Heart right ventricle (tissue), 16 donors: Measurements from ENCODE around the gene ADAMTS17. TPM values are rescaled to one million over a fixed set of nuclear protein-coding genes. Genes with fewer than 3 reads are reported as not detected.

Experiments used
- ATAC-seq, 8 donors: fragments of 200-7000 bp; cut with Tn5 transposase; one replicate each; pipeline ENCODE4 v1.9.1; 2020; ENCODE audit warnings: mild to moderate bottlenecking in 8 of 8, moderate library complexity in 8 of 8, moderate number of reproducible peaks in 1 of 8
- DNase-seq, 2 donors: peaks; one replicate each; pipeline ENCODE4 v3.0.0-alpha.2; 2020
- H3K27ac ChIP-seq, 10 donors: fragments of 200-600 bp; sonication (generic) in 2 of 10; one replicate each; pipeline versions ENCODE4 v1.5.0 to v1.8.0; 2020 to 2022; ENCODE audit warnings: mild to moderate bottlenecking in 3 of 10
- H3K27me3 ChIP-seq, 7 donors: fragments of 200-600 bp; one replicate each; pipeline ENCODE4 v1.8.0; 2021 to 2022; ENCODE audit warnings: mild to moderate bottlenecking in 2 of 7
- H3K36me3 ChIP-seq, 9 donors: fragments of 200-600 bp; sonication (generic) in 1 of 9; one replicate each; pipeline versions ENCODE4 v1.5.0 to v1.8.0; 2020 to 2022; ENCODE audit warnings: mild to moderate bottlenecking in 2 of 9
- H3K4me1 ChIP-seq, 9 donors: fragments of 200-600 bp; sonication (generic) in 1 of 9; one replicate each; pipeline versions ENCODE4 v1.5.0 to v1.8.0; 2020 to 2022; ENCODE audit warnings: mild to moderate bottlenecking in 4 of 9
- H3K4me3 ChIP-seq, 10 donors: fragments of 200-600 bp; sonication (generic) in 2 of 10; one replicate each; pipeline versions ENCODE4 v1.5.0 to v1.8.0; 2020 to 2022; ENCODE audit warnings: mild to moderate bottlenecking in 7 of 10, moderate library complexity in 2 of 10
- H3K9me3 ChIP-seq, 11 donors: fragments of 200-600 bp in 10 of 11; sonication (generic) in 2 of 11; one replicate each; pipeline versions ENCODE4 v1.5.0 to v1.8.0; 2013 to 2022; ENCODE audit warnings: mild to moderate bottlenecking in 2 of 11, control low read depth in 1 of 11, moderate library complexity in 1 of 11
- CTCF ChIP-seq, 9 donors: fragments of 200-600 bp; sonication (generic) in 2 of 9; IDR thresholded peaks; one replicate each; pipeline versions ENCODE4 v1.5.0 to v1.8.0; 2021 to 2022; ENCODE audit warnings: antibody characterized with exemption in 9 of 9, mild to moderate bottlenecking in 5 of 9, moderate library complexity in 1 of 9
- WGBS, 2 donors: extraction: QIAGEN DNeasy Blood & Tissue Kit; methylation state at CpG; one replicate each; pipeline ENCODE4 v1.1.7; 2013; ENCODE audit warnings: inconsistent platforms in 1 of 2; 5-methylcytosine and 5-hydroxymethylcytosine counted together
- intact Hi-C, 10 donors: fragments of 100-400 bp; cut with DNase I; formaldehyde crosslinking; loops; one replicate each; pipeline versions ENCODE4 v1.11.1 to v1.14.2; 2022
- polyA plus RNA-seq, 2 donors: library from polyadenylated mRNA; stranded (reverse); fragments of 200-250 nt; gene quantifications; one replicate each; pipeline ENCODE4 v1.2.3, GENCODE V29; 2013
- total RNA-seq, 10 donors: library from RNA; stranded (reverse); fragmentation: NEBNext Ultra II Directional in 3 of 10; extraction: Animal tissue kit (Norgen Biotek cat#: 25700) in 3 of 10; gene quantifications; one replicate each; pipeline versions ENCODE4 v1.2.1 to v1.2.4, GENCODE V29; 2021 to 2023
- donor health status: Arrhythmogenic right ventricular cardiomyopathy.
- donor health status: ischemic (EF 13 %, LVEDD 7.1; RV severe dilation, severe dysfunction).
- donor health status: healthy with polysubstance abuse.
- donor health status: DM: no; HTN: yes; CAD: no.
- donor health status: DM: no; HTN: no; CAD: no.
- donor health status: ischemic (EF 25% LVEDD 6.9; RV normal size, moderate dysfunction).
- donor health status: ischemic (EF 25% LVEDD 5.7; RV mildly dilated, moderate dysfunction).
- donor health status: healthy.
- donor health status: DM: yes; HTN: yes; CAD: no.
- donor health status: Ischemic cardiomyopathy.
- donor health status: ischemic (EF 35%, LVEDD 5.7; RV mildly dilated, moderate dysfunction).
- donor health status: nonischemic (EF 11% LVEDD 7.7; RV severe dilation, severe dysfunction).
- donor health status: DM: yes; HTN: yes; CAD: no.
- donor health status: PGD.
- donor health status: ischemic (EF 29% LVEDD 5.4; RV normal size, mild dysfunction).
- donor health status: nonischemic (EF 23%, LVEDD 6.1; RV moderate dilation, normal function).

ADAMTS17 gene
- total and polyA plus RNA-seq, 12 donors = 0.47 to 5.0 (median 1.2) TPM

- H3K27ac ChIP-seq = no peak overlapping the region
- H3K9me3 ChIP-seq = no peaks in the 10 kb centered on the region
- H3K36me3 ChIP-seq = no peaks in the 10 kb centered on the region
- H3K4me1 ChIP-seq = peaks cover 0 to 20% (median 14%) of the 10 kb centered on the region in 9 donors
- no peak for TF ChIP-seq CTCF (IDR thresholded peaks at IDR 0.05)
- intact Hi-C loops = no loop called here
- H3K4me3 ChIP-seq = no peak overlapping the region
- ATAC-seq (no peak), DNase-seq (no peak)
- 94 to 96% methylated on average over 14 of the region's 14 CpGs for WGBS, 2 donors
- no peaks in the 10 kb centered on the region for H3K27me3 ChIP-seq
Observed at GRCh38 chr15:100056411-100057072, 285.2 kb downstream of the ADAMTS17 start.

- H3K36me3 ChIP-seq = no peaks in the 10 kb centered on the region
- 92% methylated on average over 2 of the region's 2 CpGs for WGBS, 2 donors
- H3K27me3 ChIP-seq = no peaks in the 10 kb centered on the region
- intact Hi-C loops = no loop called here
- H3K27ac ChIP-seq = no peak overlapping the region
- ATAC-seq = no peak
- H3K4me1 ChIP-seq = peaks cover 0 to 13% (median 9%) of the 10 kb centered on the region in 9 donors
- no peak for DNase-seq
- no peak for TF ChIP-seq CTCF (IDR thresholded peaks at IDR 0.05)
- no peaks in the 10 kb centered on the region for H3K9me3 ChIP-seq
- no peak overlapping the region for H3K4me3 ChIP-seq
Observed at GRCh38 chr15:100055821-100056220, 286.0 kb downstream of the ADAMTS17 start.

GRCh38 chr15:100054539-100054938 lies 287.2 kb downstream of the ADAMTS17 start:
- H3K4me1 ChIP-seq = peaks cover 0 to 3% (median 0%) of the 10 kb centered on the region in 9 donors
- ATAC-seq = no peak

DNA sequence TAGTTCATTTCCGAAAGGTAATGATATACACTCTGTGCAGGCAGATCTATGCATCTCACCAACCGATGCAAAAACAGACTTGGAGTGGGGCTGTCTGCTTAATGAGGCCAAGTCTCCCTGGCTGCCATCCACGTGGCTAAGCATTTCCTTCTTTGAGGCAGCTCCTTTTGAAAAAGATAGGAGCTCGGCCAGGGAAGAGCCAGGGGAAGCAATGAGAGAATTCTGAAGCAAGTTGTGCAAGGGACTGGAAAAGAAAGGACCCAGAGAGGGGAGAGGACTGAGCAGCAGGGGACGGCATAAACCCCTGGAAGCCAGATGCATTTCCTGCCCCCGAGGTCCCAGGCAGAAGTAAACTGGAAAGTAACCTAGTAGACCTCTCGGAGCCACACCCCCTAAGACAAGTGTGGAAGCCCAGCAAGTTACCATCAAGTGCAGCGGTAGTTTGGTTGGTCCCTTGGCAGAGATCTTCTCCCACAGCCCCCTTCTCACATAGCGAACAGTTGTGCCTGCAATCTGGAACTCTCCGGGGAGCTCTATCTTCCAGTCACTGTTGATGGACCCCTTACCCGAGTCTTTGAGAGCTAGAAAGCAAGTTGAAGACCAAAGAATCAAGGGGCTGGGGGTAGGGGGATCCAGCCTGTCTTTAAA lies 288.2 kb downstream of the ADAMTS17 start:
- TF ChIP-seq CTCF (IDR thresholded peaks at IDR 0.05) = no peak
- no peaks in the 10 kb centered on the region for H3K27me3 ChIP-seq
- DNase-seq (no peak), ATAC-seq (peak in 1 of 8 donors; percentile 33)
- intact Hi-C loops = no loop called here
- H3K4me1 ChIP-seq = no peaks in the 10 kb centered on the region
- H3K9me3 ChIP-seq = no peaks in the 10 kb centered on the region
- H3K27ac ChIP-seq = no peak overlapping the region
- no peaks in the 10 kb centered on the region for H3K36me3 ChIP-seq
- WGBS, 2 donors = 52 to 59% methylated on average over 11 of the region's 11 CpGs
- H3K4me3 ChIP-seq = no peak overlapping the region

More at GRCh38 chr15:100054539-100054938, 287.2 kb downstream of the ADAMTS17 start:
- Histone ChIP-seq H3K27ac (no peak overlapping the region), H3K36me3 (no peaks in the 10 kb centered on the region), H3K4me3 (no peak overlapping the region), H3K27me3 (no peaks in the 10 kb centered on the region), H3K9me3 (no peaks in the 10 kb centered on the region)
- TF ChIP-seq CTCF (IDR thresholded peaks at IDR 0.05) = no peak
- WGBS, 2 donors = 77 to 85% methylated on average over 7 of the region's 7 CpGs
- intact Hi-C loops = no loop called here
- DNase-seq = no peak
